Brain microvascular endothelial cell (primary cell): Measurements from ENCODE around the gene SHC3.

Experiments
- DNase-seq: peaks from one replicate; pipeline ENCODE4 v3.0.0-alpha.2; 2020
- H3K27ac ChIP-seq: fragments of 250-450 bp; sonication (Bioruptor Pico); 2 replicates; pipeline ENCODE4 v1.5.1; 2020; ENCODE audit warnings: mild to moderate bottlenecking, moderate library complexity
- H3K27me3 ChIP-seq: fragments of 250-450 bp; sonication (Bioruptor Pico); replicated peaks from 2 replicates; pipeline ENCODE4 v1.5.1; 2020; ENCODE audit warnings: mild to moderate bottlenecking
- H3K36me3 ChIP-seq: fragments of 250-450 bp; sonication (Bioruptor Pico); replicated peaks from 2 replicates; pipeline ENCODE4 v1.5.1; 2020; ENCODE audit warnings: mild to moderate bottlenecking
- H3K4me3 ChIP-seq: 2 replicates; pipeline ENCODE4 v1.5.1; 2011; ENCODE audit warnings: low read depth, mild to moderate bottlenecking, control low read depth, low read length, moderate library complexity
- CTCF ChIP-seq: IDR thresholded peaks from 2 replicates; pipeline ENCODE4 v1.5.1; 2011; ENCODE audit warnings: low read depth, mild to moderate bottlenecking, moderate library complexity, low read length, control low read depth, inconsistent platforms; ENCODE audit errors: missing control alignments
- in situ Hi-C: cut with HindIII; loops from 2 replicates; pipeline ENCODE4 v1.10.0; 2017; ENCODE audit warnings: low sequenced_read_pairs, low pct_ligation_motif_present

SHC3 gene

GRCh38 chr9:89006996-89007967 is 171.3 kb downstream of the SHC3 start:
- in situ Hi-C loops: no loop called here
- H3K27ac ChIP-seq: no peak overlapping the region
- TF ChIP-seq CTCF: no peak

GRCh38 chr9:89006267-89006666 is 172.4 kb downstream of the SHC3 start:
- in situ Hi-C loops: no loop called here
- no peak for TF ChIP-seq CTCF
- Histone ChIP-seq H3K4me3 (no peak overlapping the region), H3K36me3 (peaks cover 53% of the 10 kb centered on the region), H3K27ac (no peak overlapping the region), H3K27me3 (no peaks in the 10 kb centered on the region)
- DNase-seq: no peak

More at GRCh38 chr9:89006996-89007967, 171.3 kb downstream of the SHC3 start:
- Histone ChIP-seq H3K4me3 (no peak overlapping the region), H3K27me3 (no peaks in the 10 kb centered on the region), H3K36me3 (peaks cover 47% of the 10 kb centered on the region)
- no peak for DNase-seq

- in situ Hi-C loops: no loop called here
- Histone ChIP-seq H3K4me3 (no peak overlapping the region), H3K36me3 (peaks cover 58% of the 10 kb centered on the region), H3K27me3 (no peaks in the 10 kb centered on the region), H3K27ac (no peak overlapping the region)
- DNase-seq: no peak
- TF ChIP-seq CTCF: no peak
Measured at GRCh38 chr9:89005323-89005722, 173.3 kb downstream of the SHC3 start.

- DNase-seq: no peak
- H3K4me3 ChIP-seq: no peak overlapping the region
- no peak for TF ChIP-seq CTCF
- no peak overlapping the region for H3K27ac ChIP-seq
- no peaks in the 10 kb centered on the region for H3K27me3 ChIP-seq
- in situ Hi-C loops: no loop called here
- peaks cover 80% of the 10 kb centered on the region for H3K36me3 ChIP-seq
Measured at GRCh38 chr9:89002987-89003386, 175.6 kb downstream of the SHC3 start.

GRCh38 chr9:89001917-89002540 is 176.6 kb downstream of the SHC3 start:
- no peaks in the 10 kb centered on the region for H3K27me3 ChIP-seq
- H3K27ac ChIP-seq: no peak overlapping the region
- in situ Hi-C loops: no loop called here
- no peak for DNase-seq
- no peak for TF ChIP-seq CTCF
- peaks cover 87% of the 10 kb centered on the region for H3K36me3 ChIP-seq
- H3K4me3 ChIP-seq: no peak overlapping the region
